IPS-15b (cell line): ENCODE measurements around the gene GDI2.

Experiments used
- H3K27me3 ChIP-seq: one replicate; pipeline ENCODE4 v1.6.1; 2013; ENCODE audit warnings: low read length; ENCODE audit not compliant: control insufficient read depth, insufficient read depth
- H3K36me3 ChIP-seq: one replicate; pipeline ENCODE4 v1.6.1; 2013; ENCODE audit warnings: low read length; ENCODE audit not compliant: control insufficient read depth, insufficient read depth
- H3K4me1 ChIP-seq: one replicate; pipeline ENCODE4 v1.6.1; 2013; ENCODE audit warnings: mild to moderate bottlenecking, low read length; ENCODE audit not compliant: control insufficient read depth, insufficient read depth
- H3K4me3 ChIP-seq: one replicate; pipeline ENCODE4 v1.5.1; 2013; ENCODE audit warnings: low read depth, low read length
- H3K9ac ChIP-seq: one replicate; pipeline ENCODE4 v1.6.1; 2013; ENCODE audit warnings: low read depth, mild to moderate bottlenecking, low read length
- H3K9me3 ChIP-seq: one replicate; pipeline ENCODE4 v1.6.1; 2013; ENCODE audit warnings: mild to moderate bottlenecking, low read length; ENCODE audit not compliant: control insufficient read depth, insufficient read depth

The GDI2 gene

DNA sequence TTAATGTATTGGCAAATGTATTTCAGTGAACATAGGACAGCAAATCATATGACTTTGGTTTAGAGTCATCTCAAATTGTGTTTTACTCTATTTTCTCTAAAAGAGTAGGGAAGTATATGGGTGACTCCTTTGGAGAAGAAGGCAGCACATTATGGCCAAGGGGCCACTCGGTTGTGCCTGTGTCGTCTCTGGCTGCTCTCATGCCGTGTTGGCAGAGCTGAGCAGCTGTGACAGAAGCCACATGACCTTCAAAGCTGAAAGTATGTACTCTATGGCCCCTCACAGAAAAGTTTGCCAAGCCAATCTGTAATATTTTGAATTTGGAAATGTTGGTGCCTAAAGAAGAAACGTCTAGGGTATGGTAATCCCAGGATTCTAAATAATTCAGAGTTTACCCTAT, 81.1 kb downstream of the GDI2 start:
- Histone ChIP-seq H3K4me3 (no peak overlapping the region), H3K9ac (no peak overlapping the region), H3K4me1 (no peaks in the 10 kb centered on the region), H3K9me3 (no peaks in the 10 kb centered on the region), H3K27me3 (no peaks in the 10 kb centered on the region), H3K36me3 (peaks cover 5% of the 10 kb centered on the region)

GRCh38 chr10:5731559-5731958, 81.7 kb downstream of the GDI2 start:
- Histone ChIP-seq H3K4me1 (no peaks in the 10 kb centered on the region), H3K9ac (no peak overlapping the region), H3K27me3 (no peaks in the 10 kb centered on the region), H3K9me3 (no peaks in the 10 kb centered on the region), H3K4me3 (no peak overlapping the region), H3K36me3 (peaks cover 5% of the 10 kb centered on the region)

DNA sequence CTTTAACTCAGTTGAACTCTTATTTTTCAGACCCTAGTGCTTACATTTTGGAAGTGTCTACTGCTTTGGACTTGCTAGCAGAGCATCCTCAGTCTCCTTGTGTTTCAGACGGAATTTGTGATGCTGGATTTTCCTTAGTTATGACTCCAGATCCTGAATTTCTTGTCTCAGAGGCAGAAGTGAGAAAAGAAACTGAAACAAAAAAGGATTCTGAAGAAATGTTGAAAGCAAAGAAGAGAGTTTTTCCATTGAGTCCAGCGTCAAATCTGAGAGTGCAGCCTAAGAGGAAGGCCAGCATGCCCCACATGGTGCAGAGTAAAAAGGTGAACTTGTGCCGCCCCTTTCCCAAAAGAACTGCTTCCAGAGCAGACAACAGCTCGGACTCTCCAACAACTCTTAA, 82.5 kb downstream of the GDI2 start:
- Histone ChIP-seq H3K4me3 (no peak overlapping the region), H3K4me1 (no peaks in the 10 kb centered on the region), H3K36me3 (peaks cover 5% of the 10 kb centered on the region), H3K9ac (no peak overlapping the region), H3K27me3 (no peaks in the 10 kb centered on the region), H3K9me3 (no peaks in the 10 kb centered on the region)

- no peak overlapping the region for H3K9ac ChIP-seq
Observed at GRCh38 chr10:5723692-5724091, 89.5 kb downstream of the GDI2 start.

DNA sequence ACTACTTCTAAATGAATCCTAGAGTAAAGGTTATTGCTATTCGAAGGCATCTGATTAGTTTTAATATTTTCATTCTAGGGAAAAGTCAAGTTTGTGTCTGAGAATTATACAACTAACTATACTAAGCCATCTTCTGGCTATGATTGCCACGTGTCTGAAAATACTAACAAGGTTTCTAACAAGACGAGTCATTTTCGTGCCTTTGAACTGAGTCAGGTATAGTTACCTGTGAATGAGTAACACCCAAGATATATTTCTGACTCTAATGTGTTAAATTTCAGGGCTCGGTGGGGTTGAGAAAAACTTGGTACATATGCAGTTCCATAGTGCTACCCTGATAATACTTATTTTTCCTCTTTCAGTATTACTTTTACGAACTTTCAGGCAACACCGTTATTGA, 93.1 kb downstream of the GDI2 start:
- Histone ChIP-seq H3K9me3 (no peaks in the 10 kb centered on the region), H3K36me3 (no peaks in the 10 kb centered on the region), H3K4me1 (no peaks in the 10 kb centered on the region), H3K9ac (no peak overlapping the region), H3K27me3 (no peaks in the 10 kb centered on the region), H3K4me3 (no peak overlapping the region)

More at GRCh38 chr10:5723692-5724091, 89.5 kb downstream of the GDI2 start:
- Histone ChIP-seq H3K4me1 (no peaks in the 10 kb centered on the region), H3K9me3 (no peaks in the 10 kb centered on the region), H3K27me3 (no peaks in the 10 kb centered on the region), H3K4me3 (no peak overlapping the region), H3K36me3 (no peaks in the 10 kb centered on the region)

DNA sequence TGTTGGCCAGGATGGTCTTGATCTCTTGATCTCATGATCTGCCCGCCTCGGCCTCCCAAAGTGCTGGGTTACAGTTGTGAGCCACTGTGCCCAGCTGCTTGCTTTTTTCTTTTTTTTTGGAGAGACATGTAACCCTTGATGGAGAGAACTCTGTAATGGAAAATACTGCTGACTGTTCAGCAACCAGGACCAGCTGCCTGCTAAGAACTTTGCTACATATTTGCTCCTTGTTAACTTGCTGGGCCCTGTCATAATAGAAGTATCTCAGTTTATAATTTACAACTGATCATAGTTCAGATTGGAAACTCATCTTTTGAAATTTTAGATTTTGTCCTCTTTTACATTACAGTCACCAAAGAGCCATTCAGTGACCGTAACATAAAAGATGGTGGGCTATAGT, 93.7 kb downstream of the GDI2 start:
- Histone ChIP-seq H3K9ac (no peak overlapping the region), H3K9me3 (no peaks in the 10 kb centered on the region), H3K4me1 (no peaks in the 10 kb centered on the region), H3K27me3 (no peaks in the 10 kb centered on the region), H3K4me3 (no peak overlapping the region), H3K36me3 (no peaks in the 10 kb centered on the region)
